Epithelial cell of esophagus (primary cell): ENCODE results near the gene P2RY6.

Source experiments
- DNase-seq: peaks from one replicate; pipeline ENCODE4 v3.0.0; 2010; ENCODE audit warnings: low read depth
- H3K4me3 ChIP-seq: 2 replicates; pipeline ENCODE4 v1.5.1; 2011; ENCODE audit warnings: mild to moderate bottlenecking, low read length, control low read depth
- TF ChIP-seq, protein P1 (sequence below): IDR thresholded peaks from 2 replicates; pipeline ENCODE4 v1.5.1; 2011; ENCODE audit warnings: low read depth, mild to moderate bottlenecking, low read length, control low read depth, inconsistent platforms; ENCODE audit not compliant: insufficient read depth; ENCODE audit errors: missing control alignments

Gene P2RY6

DNA sequence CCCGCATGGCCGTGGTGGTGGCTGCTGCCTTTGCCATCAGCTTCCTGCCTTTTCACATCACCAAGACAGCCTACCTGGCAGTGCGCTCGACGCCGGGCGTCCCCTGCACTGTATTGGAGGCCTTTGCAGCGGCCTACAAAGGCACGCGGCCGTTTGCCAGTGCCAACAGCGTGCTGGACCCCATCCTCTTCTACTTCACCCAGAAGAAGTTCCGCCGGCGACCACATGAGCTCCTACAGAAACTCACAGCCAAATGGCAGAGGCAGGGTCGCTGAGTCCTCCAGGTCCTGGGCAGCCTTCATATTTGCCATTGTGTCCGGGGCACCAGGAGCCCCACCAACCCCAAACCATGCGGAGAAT is 25.1 kb downstream of the P2RY6 start:
- no peak for DNase-seq
- TF ChIP-seq, protein P1, sequence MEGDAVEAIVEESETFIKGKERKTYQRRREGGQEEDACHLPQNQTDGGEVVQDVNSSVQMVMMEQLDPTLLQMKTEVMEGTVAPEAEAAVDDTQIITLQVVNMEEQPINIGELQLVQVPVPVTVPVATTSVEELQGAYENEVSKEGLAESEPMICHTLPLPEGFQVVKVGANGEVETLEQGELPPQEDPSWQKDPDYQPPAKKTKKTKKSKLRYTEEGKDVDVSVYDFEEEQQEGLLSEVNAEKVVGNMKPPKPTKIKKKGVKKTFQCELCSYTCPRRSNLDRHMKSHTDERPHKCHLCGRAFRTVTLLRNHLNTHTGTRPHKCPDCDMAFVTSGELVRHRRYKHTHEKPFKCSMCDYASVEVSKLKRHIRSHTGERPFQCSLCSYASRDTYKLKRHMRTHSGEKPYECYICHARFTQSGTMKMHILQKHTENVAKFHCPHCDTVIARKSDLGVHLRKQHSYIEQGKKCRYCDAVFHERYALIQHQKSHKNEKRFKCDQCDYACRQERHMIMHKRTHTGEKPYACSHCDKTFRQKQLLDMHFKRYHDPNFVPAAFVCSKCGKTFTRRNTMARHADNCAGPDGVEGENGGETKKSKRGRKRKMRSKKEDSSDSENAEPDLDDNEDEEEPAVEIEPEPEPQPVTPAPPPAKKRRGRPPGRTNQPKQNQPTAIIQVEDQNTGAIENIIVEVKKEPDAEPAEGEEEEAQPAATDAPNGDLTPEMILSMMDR, result no peak
- no peak overlapping the region for H3K4me3 ChIP-seq

DNA sequence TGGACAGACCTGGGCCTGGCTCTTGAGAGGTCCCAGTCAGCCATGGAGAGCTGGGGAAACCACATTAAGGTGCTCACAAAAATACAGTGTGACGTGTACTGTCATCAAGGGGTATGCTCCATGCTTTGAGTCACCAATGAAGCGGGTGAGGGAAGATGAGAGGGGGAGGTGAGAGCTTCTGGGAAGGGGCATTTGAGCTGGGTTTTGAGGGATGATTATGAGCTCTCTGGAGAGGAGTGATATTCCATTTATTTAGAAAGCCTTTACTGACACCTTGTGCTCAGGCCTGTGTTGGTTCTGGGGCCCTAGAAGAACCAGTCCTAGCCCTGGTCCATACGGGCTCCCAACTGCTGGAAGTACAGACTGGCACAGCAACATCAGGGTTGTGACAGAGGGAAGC is 25.6 kb downstream of the P2RY6 start:
- TF ChIP-seq, protein P1, result no peak
- H3K4me3 ChIP-seq, result no peak overlapping the region
- no peak for DNase-seq

DNA sequence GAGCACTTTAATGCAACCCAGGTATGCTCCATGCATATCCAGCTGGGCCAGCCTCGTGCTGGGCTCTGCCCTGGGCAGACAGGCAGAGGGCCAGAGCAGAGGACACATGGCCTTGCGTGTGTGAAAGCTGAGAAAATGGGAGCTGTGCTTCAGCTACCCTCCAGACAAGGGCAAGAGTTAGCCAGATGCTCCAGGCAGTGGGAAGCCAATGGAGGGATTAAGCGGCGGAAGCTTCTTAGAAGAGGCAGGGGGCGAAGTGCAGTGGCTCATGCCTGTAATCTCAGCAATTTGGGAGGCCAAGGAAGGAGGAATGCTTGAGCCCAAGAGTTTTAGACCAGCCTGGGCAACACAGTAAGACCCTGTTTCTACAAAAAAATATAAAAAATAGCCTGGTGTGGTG is 26.1 kb downstream of the P2RY6 start:
- no peak for DNase-seq
- no peak overlapping the region for H3K4me3 ChIP-seq
- TF ChIP-seq, protein P1, result no peak

DNA sequence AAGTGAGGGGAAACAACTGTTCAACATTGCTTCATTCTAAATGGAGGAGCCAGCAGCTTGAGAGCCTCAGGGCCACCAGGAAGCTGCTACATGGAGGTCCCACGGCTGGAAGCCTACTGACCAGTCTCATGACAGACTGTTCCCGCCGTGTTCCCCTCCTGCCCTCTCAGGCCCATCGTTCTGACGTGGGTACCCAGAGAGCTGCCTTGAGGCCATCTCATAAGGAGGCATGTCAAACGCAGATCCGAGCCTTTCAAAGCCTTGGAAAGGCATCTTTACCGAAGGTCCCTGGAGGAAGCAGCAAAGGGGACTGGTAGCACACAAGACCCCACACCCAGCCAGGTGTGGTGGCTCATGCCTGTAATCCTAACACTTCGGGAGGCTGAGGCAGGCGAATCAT is 27.6 kb downstream of the P2RY6 start:
- TF ChIP-seq, protein P1, result no peak
- H3K4me3 ChIP-seq, result no peak overlapping the region
- no peak for DNase-seq

DNA sequence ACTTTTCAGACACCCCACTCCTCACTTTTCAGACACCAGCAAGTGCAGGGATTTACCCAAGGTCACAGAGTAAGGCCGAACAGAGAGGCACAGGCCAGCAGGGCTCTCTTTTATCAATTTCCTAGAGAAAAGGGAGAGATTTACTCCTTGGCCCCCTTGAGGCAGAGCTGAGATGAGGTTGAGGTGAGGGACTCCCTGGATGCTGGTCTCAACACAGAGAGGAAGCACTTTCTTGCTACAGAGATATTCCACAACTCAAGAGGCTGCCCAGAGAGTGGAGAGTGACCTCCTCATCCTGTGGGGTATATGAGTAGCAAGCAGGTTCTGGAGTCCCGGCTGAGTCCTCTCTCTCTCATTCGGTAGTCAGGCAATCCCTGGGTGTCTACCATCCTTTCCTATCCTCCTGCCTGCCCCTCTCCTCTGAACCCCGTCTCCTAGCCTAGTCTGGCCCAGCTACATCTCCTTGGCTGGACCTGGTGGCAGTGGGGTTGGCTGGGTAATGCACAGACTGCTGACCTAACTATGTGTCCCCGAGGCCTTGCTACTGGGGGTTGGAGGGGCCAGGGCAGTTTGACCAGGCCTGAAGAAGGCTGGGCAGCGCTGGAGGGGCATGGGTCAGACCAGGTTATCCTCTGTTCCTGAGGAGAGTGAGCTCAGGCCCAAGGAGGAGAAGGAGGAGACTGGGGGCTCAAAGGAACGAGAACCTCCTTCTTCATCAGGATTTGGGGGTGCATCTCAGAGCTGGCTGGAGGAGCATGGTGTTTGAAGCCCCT is 34.1 kb downstream of the P2RY6 start:
- DNase-seq, result no peak
- no peak overlapping the region for H3K4me3 ChIP-seq
- TF ChIP-seq, protein P1, result no peak

DNA sequence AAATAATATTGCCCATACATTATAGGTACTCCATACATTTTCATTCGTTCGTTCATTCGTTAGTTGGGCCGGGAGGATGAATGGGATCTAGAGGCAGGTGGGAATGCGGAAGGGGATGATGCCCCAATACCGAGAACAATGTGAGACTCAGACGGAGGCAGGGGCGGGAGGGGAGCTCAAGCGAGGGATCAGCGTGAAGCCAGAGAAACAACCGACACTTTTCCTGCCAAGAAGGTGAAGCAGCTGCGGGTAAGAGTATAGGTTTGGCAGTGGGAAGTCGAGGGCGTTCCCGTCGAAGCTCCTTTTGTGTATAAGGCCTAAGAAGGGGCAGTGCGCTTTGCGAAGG is 34.8 kb downstream of the P2RY6 start:
- TF ChIP-seq, protein P1, result no peak

DNA sequence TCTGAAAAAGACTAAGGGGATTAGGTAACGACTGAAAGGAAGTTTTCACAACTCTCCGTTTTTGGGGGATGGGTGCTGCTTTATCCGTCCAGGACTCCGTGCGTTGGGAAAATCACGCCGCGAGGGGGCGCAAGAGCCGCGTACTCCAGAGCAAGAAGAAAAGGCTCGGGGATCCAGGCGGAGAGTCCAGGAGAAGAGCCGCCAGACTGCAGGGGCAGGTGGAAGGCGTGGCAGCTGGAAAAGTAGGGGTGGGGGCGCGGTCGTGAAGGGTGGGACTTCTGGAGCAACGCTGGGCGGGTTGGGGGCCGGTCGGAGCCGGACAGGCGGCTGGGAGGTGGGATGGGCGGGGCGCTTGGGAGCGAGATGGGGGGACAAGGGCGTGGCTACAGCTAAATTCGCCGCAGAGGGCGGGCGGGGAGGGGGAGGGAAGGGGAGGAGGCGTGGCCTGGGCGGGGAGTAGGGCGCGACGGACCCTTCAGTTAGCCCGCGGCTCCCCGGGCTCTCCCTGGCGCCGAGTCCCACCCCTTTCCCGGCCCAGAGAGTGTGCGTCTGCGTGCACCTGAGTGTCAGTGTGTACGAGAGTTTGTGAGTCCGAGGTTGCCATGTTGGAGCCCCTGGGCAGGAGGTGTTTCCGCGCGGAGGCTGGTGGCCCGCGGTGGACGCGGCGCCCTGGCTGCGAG is 35.3 kb downstream of the P2RY6 start:
- peak; percentile 98 for DNase-seq
- TF ChIP-seq, protein P1, result peak; percentile 83
- H3K4me3 ChIP-seq, result peak overlapping the region; percentile 55

More for the DNA sequence above, 34.8 kb downstream of the P2RY6 start:
- DNase-seq, result no peak
- H3K4me3 ChIP-seq, result peak overlapping the region; percentile 55
